H1 (cell line): Measurements from ENCODE around the gene SLMAP. TPM values are rescaled to one million over a fixed set of nuclear protein-coding genes. Genes with fewer than 3 reads are reported as not detected.
A peak's percentile ranks its signal among the peaks of the same experiment; 100 is the strongest.

ENCODE experiments used
- CTCF ChIA-PET: fragments of 300-600 bp; sonication (Branson Sonifier 250); formaldehyde crosslinking; loops from one replicate; lab custom pipeline; 2021; ENCODE audit not compliant: partially characterized antibody; lab: Charles Lee
- POLR2A ChIA-PET: fragments of 300-600 bp; sonication (Branson Sonifier 250); formaldehyde crosslinking; loops from one replicate; lab custom pipeline; 2021; ENCODE audit warnings: inconsistent platforms; ENCODE audit not compliant: partially characterized antibody; lab: Charles Lee
- DNase-seq, 2 experiments: peaks; one replicate each; pipeline versions ENCODE4 v3.0.0 to v3.0.0-alpha.2; 2010 to 2022; ENCODE audit warnings: low spot score in 2 of 2, low read depth in 1 of 2, mixed read lengths in 1 of 2
- FAIRE-seq: peaks from 2 replicates; lab custom pipeline; 2011; peaks lifted over from hg19 to GRCh38; lab: Jason Lieb, UNC
- H2AFZ ChIP-seq: 2 replicates; pipeline ENCODE4 v1.8.1; 2012; ENCODE audit warnings: low read length, inconsistent platforms
- H2AK5ac ChIP-seq: 2 replicates; pipeline ENCODE4 v1.6.1; 2013; ENCODE audit warnings: low read depth, low read length
- H2BK120ac ChIP-seq: replicated peaks from 2 replicates; pipeline ENCODE3; 2013; ENCODE audit warnings: low read depth, low read length, inconsistent platforms
- H2BK12ac ChIP-seq: 2 replicates; pipeline ENCODE4 v1.6.1; 2013; ENCODE audit warnings: low read depth, low read length
- H2BK15ac ChIP-seq: 2 replicates; pipeline ENCODE4 v1.6.1; 2013; ENCODE audit warnings: low read length
- H2BK20ac ChIP-seq: 2 replicates; pipeline ENCODE4 v1.6.1; 2013; ENCODE audit warnings: low read length
- H2BK5ac ChIP-seq: 2 replicates; pipeline ENCODE4 v1.6.1; 2013; ENCODE audit warnings: low read depth, low read length
- H3K14ac ChIP-seq: 2 replicates; pipeline ENCODE4 v1.6.1; 2013; ENCODE audit warnings: inconsistent platforms; ENCODE audit not compliant: insufficient read length
- H3K18ac ChIP-seq: 2 replicates; pipeline ENCODE4 v1.6.1; 2013; ENCODE audit warnings: low read length; ENCODE audit errors: extremely low read depth
- H3K23ac ChIP-seq: 2 replicates; pipeline ENCODE4 v1.6.1; 2013; ENCODE audit warnings: inconsistent platforms; ENCODE audit not compliant: insufficient read length
- H3K23me2 ChIP-seq: 2 replicates; pipeline ENCODE4 v1.6.1; 2013; ENCODE audit warnings: low read depth, low read length
- H3K27ac ChIP-seq: 2 replicates; pipeline ENCODE4 v1.6.1; 2011; ENCODE audit warnings: low read depth, low read length, inconsistent platforms
- H3K27me3 ChIP-seq, 4 experiments: replicated peaks in 1 of 4; 1 replicate in 1 of 4; 2 replicates in 3 of 4; pipeline versions ENCODE4 v1.6.1 to v1.8.1; 2011 to 2013; ENCODE audit warnings: low read length in 3 of 4, mild to moderate bottlenecking in 3 of 4, inconsistent platforms in 2 of 4, mixed read lengths in 2 of 4, moderate library complexity in 1 of 4; ENCODE audit not compliant: control insufficient read depth in 3 of 4, insufficient read depth in 3 of 4; ENCODE audit errors: extremely low read depth in 1 of 4
- H3K36me3 ChIP-seq, 4 experiments: 2 replicates each; pipeline versions ENCODE4 v1.6.1 to v1.8.1; 2011 to 2013; ENCODE audit warnings: mild to moderate bottlenecking in 4 of 4, low read length in 3 of 4, moderate library complexity in 2 of 4, control low read depth in 1 of 4, inconsistent platforms in 1 of 4; ENCODE audit not compliant: insufficient read depth in 4 of 4, control insufficient read depth in 2 of 4
- H3K4ac ChIP-seq: replicated peaks from 2 replicates; pipeline ENCODE3; 2013; ENCODE audit warnings: low read length, low read depth, mixed read lengths, inconsistent platforms; ENCODE audit not compliant: insufficient read length
- H3K4me1 ChIP-seq, 4 experiments: replicated peaks in 1 of 4; 1 replicate in 1 of 4; 2 replicates in 3 of 4; pipeline versions ENCODE4 v1.6.1 to v1.8.1; 2011 to 2013; ENCODE audit warnings: low read length in 3 of 4, inconsistent platforms in 2 of 4, mixed read lengths in 1 of 4; ENCODE audit not compliant: insufficient read depth in 4 of 4, control insufficient read depth in 3 of 4
- H3K4me2 ChIP-seq, 2 experiments: 2 replicates each; pipeline versions ENCODE4 v1.6.1 to v1.8.1; 2011 to 2013; ENCODE audit warnings: low read depth in 2 of 2, low read length in 2 of 2, control low read depth in 1 of 2, inconsistent platforms in 1 of 2, mild to moderate bottlenecking in 1 of 2; ENCODE audit not compliant: insufficient read depth in 1 of 2
- H3K4me3 ChIP-seq, 4 experiments: fragments of 200-600, 300-600 bp in 1 of 4; sonication (generic), shearing (Covaris generic), sonication (Bioruptor Twin) in 1 of 4; 2 replicates each; pipeline versions ENCODE4 v1.5.1 to v1.8.1; 2011 to 2016; ENCODE audit warnings: low read length in 4 of 4, low read depth in 3 of 4, control low read depth in 2 of 4, inconsistent platforms in 2 of 4, mild to moderate bottlenecking in 2 of 4, mixed read lengths in 1 of 4, moderate library complexity in 1 of 4; ENCODE audit not compliant: insufficient read depth in 2 of 4; ENCODE audit errors: extremely low read depth in 1 of 4
- H3K56ac ChIP-seq: replicated peaks from 2 replicates; pipeline ENCODE3; 2013; ENCODE audit warnings: low read depth, mild to moderate bottlenecking, mixed read lengths, low read length, inconsistent platforms; ENCODE audit not compliant: insufficient read length
- H3K79me1 ChIP-seq: 2 replicates; pipeline ENCODE4 v1.6.1; 2013; ENCODE audit warnings: low read depth, low read length, control low read depth
- H3K79me2 ChIP-seq, 2 experiments: 2 replicates each; pipeline versions ENCODE4 v1.6.1 to v1.8.1; 2012 to 2013; ENCODE audit warnings: low read length in 2 of 2, mild to moderate bottlenecking in 2 of 2, inconsistent platforms in 1 of 2; ENCODE audit not compliant: insufficient read depth in 2 of 2, control insufficient read depth in 1 of 2
- H3K9ac ChIP-seq, 4 experiments: replicated peaks in 1 of 4; 1 replicate in 1 of 4; 2 replicates in 3 of 4; pipeline versions ENCODE4 v1.6.1 to v1.8.1; 2011 to 2013; ENCODE audit warnings: low read depth in 3 of 4, low read length in 3 of 4, control low read depth in 2 of 4, mild to moderate bottlenecking in 2 of 4, moderate library complexity in 2 of 4, inconsistent platforms in 1 of 4; ENCODE audit errors: extremely low read depth in 1 of 4
- H3K9me3 ChIP-seq, 2 experiments: 2 replicates each; pipeline versions ENCODE4 v1.6.1 to v1.8.1; 2012 to 2013; ENCODE audit warnings: mild to moderate bottlenecking in 2 of 2, moderate library complexity in 2 of 2, control low read depth in 1 of 2, inconsistent platforms in 1 of 2, low read depth in 1 of 2, low read length in 1 of 2, mixed read lengths in 1 of 2; ENCODE audit not compliant: insufficient read depth in 2 of 2
- H4K20me1 ChIP-seq, 2 experiments: replicated peaks in 1 of 2; 2 replicates each; pipeline versions ENCODE3 to v1.8.1; 2011 to 2013; ENCODE audit warnings: inconsistent platforms in 2 of 2, low read length in 2 of 2, mild to moderate bottlenecking in 1 of 2; ENCODE audit not compliant: insufficient read depth in 2 of 2, control insufficient read depth in 1 of 2
- H4K5ac ChIP-seq: 2 replicates; pipeline ENCODE4 v1.6.1; 2013; ENCODE audit warnings: low read length, low read depth, mixed read lengths, inconsistent platforms; ENCODE audit not compliant: insufficient read length
- H4K8ac ChIP-seq: 2 replicates; pipeline ENCODE4 v1.8.0; 2013; ENCODE audit warnings: mild to moderate bottlenecking, moderate library complexity, low read length, inconsistent platforms; ENCODE audit not compliant: insufficient read depth; ENCODE audit errors: extremely low read depth
- H4K91ac ChIP-seq: replicated peaks from 2 replicates; pipeline ENCODE3; 2013; ENCODE audit warnings: low read length, mixed read lengths, inconsistent platforms; ENCODE audit not compliant: insufficient read length
- ASH2L ChIP-seq: fragments of 200-600, 300-600 bp; sonication (generic); IDR thresholded peaks from one replicate; pipeline ENCODE4 v1.7.1; 2017; ENCODE audit warnings: low read length
- BRCA1 ChIP-seq: IDR thresholded peaks from 2 replicates; pipeline ENCODE4 v1.6.1; 2012; ENCODE audit warnings: low read depth, low read length, improper control_type of control experiment
- CTBP2 ChIP-seq: IDR thresholded peaks from 2 replicates; pipeline ENCODE4 v1.7.0; 2011; ENCODE audit warnings: borderline replicate concordance, mild to moderate bottlenecking, moderate library complexity, mixed read lengths, low read length; ENCODE audit not compliant: insufficient read depth, insufficient read length
- KDM4A ChIP-seq: IDR thresholded peaks from one replicate; pipeline ENCODE4 v1.7.1; 2012; ENCODE audit warnings: low read depth, mild to moderate bottlenecking, moderate library complexity, low read length, inconsistent platforms; ENCODE audit not compliant: severe bottlenecking
- MAFK ChIP-seq: IDR thresholded peaks from 2 replicates; pipeline ENCODE4 v1.6.1; 2012; ENCODE audit warnings: low read depth, mild to moderate bottlenecking, improper control_type of control experiment, low read length
- RAD21 ChIP-seq, 2 experiments: IDR thresholded peaks in 1 of 2; conservative IDR thresholded peaks in 1 of 2; 2 replicates each; pipeline ENCODE4 v1.6.1; 2011; ENCODE audit warnings: low read depth in 2 of 2, low read length in 2 of 2, improper control_type of control experiment in 1 of 2, inconsistent platforms in 1 of 2, mild to moderate bottlenecking in 1 of 2, moderate library complexity in 1 of 2
- RNF2 ChIP-seq: fragments of 200-900, 300-1000 bp; sonication (generic); IDR thresholded peaks from 2 replicates; pipeline ENCODE4 v1.7.1; 2016; ENCODE audit warnings: borderline replicate concordance, low read depth, mild to moderate bottlenecking, antibody characterized with exemption, low read length; ENCODE audit not compliant: poor library complexity, severe bottlenecking; ENCODE audit errors: missing control alignments
- WGBS, 2 experiments: shearing (Covaris generic) in 1 of 2; methylation state at CpG; one replicate each; pipeline versions ENCODE4 v1.1.6 to v1.1.7; 2013 to 2015; ENCODE audit warnings: low lambda C conversion rate in 2 of 2, mixed read lengths in 2 of 2, inconsistent platforms in 1 of 2, low coverage in 1 of 2, missing lambda C conversion rate in 1 of 2; ENCODE audit not compliant: insufficient replicate concordance in 2 of 2, insufficient coverage in 1 of 2, insufficient read length in 1 of 2; ENCODE audit errors: extremely low coverage in 1 of 2, missing lambda C conversion rate in 1 of 2; 5-methylcytosine and 5-hydroxymethylcytosine counted together
- polyA plus RNA-seq, 7 experiments: library from polyadenylated mRNA; depleted of rRNA in 3 of 7; stranded (reverse) in 5 of 7; unstranded in 2 of 7; fragments of >200 nt in 5 of 7; fragments of 200-250 nt in 2 of 7; gene quantifications; 1 replicate in 5 of 7; 2 replicates in 1 of 7; 4 replicates in 1 of 7; pipeline versions ENCODE4 v1.2.1 to v1.2.3, GENCODE V29; 2011 to 2013; ENCODE audit warnings: missing spikeins in 2 of 7, mixed read lengths in 2 of 7
- total RNA-seq: library from RNA; stranded (reverse); fragmentation: NEBNext Ultra II Directional; extraction: Animal tissue kit (Norgen Biotek cat#: 25700); gene quantifications from 2 replicates; pipeline ENCODE4 v1.2.1, GENCODE V29; 2021

SLMAP gene
- total and polyA plus RNA-seq, 2 of the 8 experiments (the other 6 are each of a cell fraction or from before 2014, with no cell fraction given), result 13.6 to 70.4 TPM

- no peak overlapping the region for H3K9ac ChIP-seq
- no peak overlapping the region for H2BK20ac ChIP-seq
- H3K79me1 ChIP-seq, result no peaks in the 10 kb centered on the region; the same call in 1 of the 2 replicates
- no peak overlapping the region for H3K14ac ChIP-seq
- peaks cover 3 to 7% of the 10 kb centered on the region in 2 experiments for H4K20me1 ChIP-seq
- H2BK15ac ChIP-seq, result no peak overlapping the region
- no peak overlapping the region for H4K5ac ChIP-seq
- no peaks in the 10 kb centered on the region for H3K9me3 ChIP-seq
- WGBS, 2 experiments, result 90% methylated on average over 4 of the region's 4 CpGs; no CpG with 5 or more reads in 1 of the 2 experiments
- H3K4me2 ChIP-seq, result no peak overlapping the region
- H3K18ac ChIP-seq, result no peak overlapping the region
- H4K91ac ChIP-seq, result no peak overlapping the region
- H3K23ac ChIP-seq, result no peak overlapping the region
- no peaks in the 10 kb centered on the region for H3K27me3 ChIP-seq
- FAIRE-seq (peak; percentile 13), DNase-seq (no peak)
- H3K79me2 ChIP-seq, result peaks cover 3 to 80% of the 10 kb centered on the region in 2 experiments; a peak in 3 of 4 replicates
- no peak overlapping the region for H3K56ac ChIP-seq
- no peaks in the 10 kb centered on the region for H3K36me3 ChIP-seq
- H2BK120ac ChIP-seq, result no peak overlapping the region
- POLR2A ChIA-PET, result no interaction called here
- H3K27ac ChIP-seq, result no peak overlapping the region
- H2AFZ ChIP-seq, result no peak overlapping the region
- no peak overlapping the region for H2AK5ac ChIP-seq
- H4K8ac ChIP-seq, result no peak overlapping the region
- no peaks in the 10 kb centered on the region for H3K23me2 ChIP-seq
- CTCF ChIA-PET, result interaction anchor here (0.6 to 0.8 kb wide), 3 partner anchors 10 to 602 kb away, joined by 3 read pairs; no protein-coding TSS in a partner anchor
- no peak overlapping the region for H3K4ac ChIP-seq
- H3K4me1 ChIP-seq, result peaks cover 0 to 4% (median 0%) of the 10 kb centered on the region in 4 experiments; a peak in 3 of 7 replicates
- H3K4me3 ChIP-seq, result no peak overlapping the region
- no peak overlapping the region for H2BK12ac ChIP-seq
- no peak overlapping the region for H2BK5ac ChIP-seq
- TF ChIP-seq ASH2L, result no peak
- no peak for TF ChIP-seq KDM4A
- TF ChIP-seq RNF2, result no peak
- no peak for TF ChIP-seq BRCA1
- no peak for TF ChIP-seq RAD21 (IDR thresholded peaks at IDR 0.05 in 1 of 2, conservative IDR thresholded peaks at IDR 0.05 in 1 of 2; ENCODE audit: low read depth in 2 of 2, low read length in 2 of 2)
- TF ChIP-seq MAFK, result no peak
- no peak for TF ChIP-seq CTBP2
Observed at GRCh38 chr3:57772251-57772650, 16.1 kb downstream of the SLMAP start.
